HG03457 (cell line): Measurements from ENCODE around the gene ZBTB22.

Source experiments
- ATAC-seq: cut with Tn5 transposase; IDR thresholded peaks from one replicate; pipeline ENCODE4 v1.9.1; 2021; ENCODE audit warnings: moderate number of reproducible peaks; ENCODE audit not compliant: unreplicated experiment

The ZBTB22 gene

DNA sequence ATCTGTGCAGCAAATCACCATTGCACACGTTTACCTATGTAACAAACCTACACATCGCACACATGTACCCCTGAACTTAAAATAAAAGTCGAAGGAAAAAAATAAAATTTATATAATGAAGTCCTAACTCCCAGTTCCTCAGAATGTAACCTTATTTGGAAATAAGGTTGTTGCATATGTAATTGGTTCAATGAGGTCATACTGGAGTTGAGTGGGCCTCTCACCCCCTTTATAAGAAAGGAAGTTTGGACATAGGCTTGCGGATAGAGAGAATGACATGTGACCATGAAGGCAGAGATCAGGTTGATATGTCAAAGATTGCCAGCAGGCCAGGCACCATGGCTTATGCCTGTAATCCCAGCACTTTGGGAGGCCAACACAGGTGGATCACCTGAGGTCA is 16.1 kb upstream of the ZBTB22 start:
- ATAC-seq = no peak

DNA sequence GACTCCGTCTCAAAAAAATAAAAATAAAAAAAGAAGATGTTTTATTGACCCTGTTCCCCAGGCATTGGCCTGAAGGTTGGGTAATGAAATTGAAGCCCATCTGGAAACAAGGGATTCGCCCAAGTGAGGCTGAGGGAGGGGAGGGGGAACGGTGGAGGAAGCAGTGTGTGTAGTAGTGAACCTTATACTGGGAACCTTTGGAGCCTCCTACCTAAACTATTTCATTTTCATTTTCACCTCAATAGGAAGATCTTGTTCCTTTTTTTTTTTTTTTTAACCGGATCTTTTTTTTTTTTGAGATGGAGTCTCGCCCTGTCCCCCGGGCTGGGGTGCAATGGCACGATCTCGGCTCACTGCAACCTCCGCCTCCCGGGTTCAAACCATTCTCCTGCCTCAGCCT is 13.2 kb upstream of the ZBTB22 start:
- ATAC-seq = no peak

DNA sequence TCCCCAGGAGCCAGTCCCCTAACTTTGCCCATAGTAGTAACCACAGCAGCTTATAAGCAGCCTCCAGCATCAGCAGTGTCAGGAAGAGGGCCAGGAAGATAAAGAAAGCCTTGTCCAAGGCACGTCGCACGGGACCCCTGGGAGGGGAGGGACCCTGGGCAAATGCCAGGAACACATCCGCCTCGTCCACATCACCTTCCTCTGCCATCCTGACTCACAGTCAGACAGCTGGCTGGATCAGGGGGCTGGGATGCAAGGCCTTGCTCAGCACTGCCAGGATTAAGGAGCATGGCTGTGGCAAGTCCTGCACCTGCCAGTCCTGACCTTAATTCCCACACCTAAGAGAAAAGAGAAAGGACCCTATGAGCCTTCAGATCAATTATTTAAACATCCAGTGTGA is 11.5 kb upstream of the ZBTB22 start:
- ATAC-seq = no peak

DNA sequence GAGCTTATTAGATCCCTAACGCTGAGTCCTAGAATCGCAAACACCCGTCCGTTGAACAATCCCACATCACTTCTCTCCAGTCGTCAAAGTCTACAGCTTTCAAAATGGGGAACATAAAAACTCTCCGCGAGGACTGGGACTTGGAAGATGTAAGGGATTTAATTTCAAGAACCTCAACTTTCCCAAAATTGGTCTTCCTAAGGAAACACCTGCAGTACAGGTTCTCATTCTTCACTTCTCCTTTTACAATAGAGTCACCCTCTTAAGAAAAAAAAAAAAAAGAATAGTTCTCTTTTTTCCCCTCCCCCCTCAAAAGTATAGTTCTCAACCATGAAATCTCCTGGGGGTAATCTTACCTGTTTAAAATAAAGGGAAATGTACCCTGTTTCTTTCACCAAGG is 6.6 kb upstream of the ZBTB22 start:
- no peak for ATAC-seq

DNA sequence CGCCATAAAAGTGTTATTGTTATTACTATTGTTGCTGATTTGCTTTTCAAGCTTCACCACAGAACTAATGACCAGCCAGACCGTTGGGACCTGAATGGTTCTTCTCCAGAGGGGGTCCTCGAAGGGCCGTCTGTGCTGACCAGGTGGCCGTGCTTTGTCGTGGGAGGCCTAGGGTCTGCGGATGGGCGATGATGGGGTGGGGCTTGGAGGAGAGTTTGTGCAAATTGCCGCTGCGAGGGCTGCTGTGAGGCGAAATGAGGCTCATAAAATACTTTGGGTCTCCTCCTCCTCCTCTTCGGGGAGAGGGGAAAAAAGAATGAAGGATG is 6.0 kb upstream of the ZBTB22 start:
- ATAC-seq = no peak

DNA sequence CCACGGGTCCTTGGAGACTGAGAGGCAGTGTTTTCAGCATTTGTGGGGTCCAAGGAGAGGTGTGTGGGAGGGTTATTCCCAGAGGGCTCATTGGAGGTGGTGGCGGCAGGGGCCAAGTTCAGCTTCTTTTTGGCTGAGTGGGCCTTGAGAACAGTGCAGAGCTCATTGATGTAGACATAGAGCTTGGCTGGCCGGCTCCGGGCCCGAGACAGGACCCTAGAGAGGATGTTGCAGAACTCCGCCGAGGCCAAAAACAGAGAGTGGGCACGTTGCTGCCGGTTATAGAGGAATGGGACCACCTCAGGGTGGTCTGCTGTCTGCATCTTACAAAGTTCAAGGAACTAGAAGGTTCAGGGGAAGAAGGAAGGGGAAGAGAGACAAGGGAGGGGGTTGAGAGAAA is 3.7 kb upstream of the ZBTB22 start:
- ATAC-seq = no peak

DNA sequence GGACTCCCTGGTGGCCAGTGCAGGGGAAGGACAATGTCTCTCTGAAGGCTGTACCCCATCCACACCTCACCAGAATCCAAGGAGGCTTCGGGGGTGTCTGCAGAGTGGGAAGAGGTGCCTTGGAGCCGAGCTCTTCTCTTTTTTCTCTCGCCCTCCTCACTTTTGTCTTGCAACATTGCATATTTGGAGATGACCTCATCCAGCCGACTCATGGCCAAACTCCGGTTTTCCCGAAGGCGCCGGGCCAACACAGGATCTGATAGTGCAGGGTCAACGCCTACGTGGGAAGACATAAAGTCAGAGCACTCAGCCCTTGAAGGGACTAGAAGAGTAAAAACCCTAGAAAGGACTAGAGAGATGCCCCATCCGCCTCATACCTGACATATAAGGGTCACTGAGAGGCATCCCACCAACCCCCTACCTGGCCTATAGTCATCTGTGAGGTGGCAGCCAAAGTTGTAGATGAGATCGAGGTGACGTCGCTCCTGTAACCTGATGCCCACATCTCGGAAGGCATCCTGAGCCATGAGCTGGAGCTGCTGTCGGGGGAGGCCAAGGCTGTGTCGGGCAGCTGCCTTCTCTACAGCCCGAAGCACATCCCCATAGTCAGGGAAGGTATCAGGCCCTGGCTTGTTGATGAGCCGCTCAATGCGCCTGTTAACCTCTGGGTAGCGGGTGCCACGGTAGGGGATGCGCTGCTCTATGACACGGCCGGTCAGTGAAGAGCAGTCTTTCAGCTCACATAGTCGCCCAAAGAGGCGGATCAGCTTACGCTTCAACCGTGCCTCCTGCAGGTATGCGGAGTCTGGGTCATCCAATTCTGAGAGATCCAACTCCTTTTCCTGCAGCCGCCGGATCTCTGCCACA is 3.0 kb upstream of the ZBTB22 start:
- no peak for ATAC-seq

DNA sequence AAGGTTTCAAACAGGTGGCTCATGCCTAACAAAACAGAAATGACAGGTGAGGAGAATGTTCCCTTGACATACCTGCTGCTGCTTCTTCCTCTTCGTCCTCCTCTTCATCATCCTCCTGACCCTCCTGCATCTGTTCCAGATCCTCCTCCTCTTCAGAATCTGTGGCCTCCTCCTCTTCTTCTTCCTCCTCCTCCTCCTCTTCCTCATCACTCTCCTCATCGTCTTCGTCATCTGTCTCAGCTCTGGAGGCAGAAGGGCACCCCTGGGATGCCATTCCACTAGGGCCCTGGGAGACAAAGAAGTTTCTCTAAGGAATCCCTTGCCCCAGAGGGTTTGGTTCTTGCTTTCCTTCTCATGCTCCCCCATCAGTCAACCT is 2.4 kb upstream of the ZBTB22 start:
- ATAC-seq = no peak

DNA sequence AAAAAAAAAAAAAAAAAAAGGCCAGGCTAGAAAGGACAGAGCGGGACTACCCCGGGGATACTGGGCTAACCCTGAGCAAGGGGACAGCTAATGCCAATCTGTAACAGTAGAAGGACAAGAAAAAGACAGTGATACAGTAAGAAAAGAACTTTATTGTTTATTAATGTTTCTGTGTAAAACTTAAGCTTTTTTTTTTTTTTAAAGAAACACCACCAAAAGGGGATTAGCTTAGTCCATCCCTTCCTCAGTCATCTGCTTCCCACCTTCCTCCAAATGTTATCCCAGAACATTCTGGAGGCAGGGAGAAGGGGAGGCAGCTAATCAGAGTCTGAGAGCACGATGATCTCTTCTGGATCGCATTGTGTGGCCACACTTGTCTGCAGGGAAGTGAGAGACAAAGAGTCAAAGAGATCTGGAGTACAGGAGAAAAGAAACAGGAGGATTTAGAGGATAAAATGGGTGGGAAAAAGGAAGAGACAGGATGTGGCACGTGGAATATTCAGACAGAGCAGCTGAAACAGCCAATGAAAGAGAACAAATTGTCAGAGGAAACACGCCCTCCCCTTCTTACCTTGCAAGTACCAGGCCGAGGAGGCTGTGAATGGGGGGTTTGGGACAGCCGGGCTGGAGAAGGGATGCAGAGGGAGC is 1.0 kb upstream of the ZBTB22 start:
- no peak for ATAC-seq

DNA sequence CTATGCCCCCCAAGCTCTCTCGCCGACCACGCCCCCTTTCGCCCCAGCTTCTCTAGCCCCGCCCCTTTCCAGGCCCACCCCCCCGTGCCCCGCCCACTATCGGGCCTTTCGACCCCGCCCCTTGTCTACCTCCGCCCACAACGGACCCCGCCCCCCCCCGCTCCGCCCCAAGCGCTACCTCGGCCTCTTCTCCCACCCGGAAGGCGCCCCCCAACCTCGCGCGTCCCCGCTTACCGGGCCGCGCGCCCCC is 200 bp downstream of the ZBTB22 start:
- ATAC-seq = no peak

DNA sequence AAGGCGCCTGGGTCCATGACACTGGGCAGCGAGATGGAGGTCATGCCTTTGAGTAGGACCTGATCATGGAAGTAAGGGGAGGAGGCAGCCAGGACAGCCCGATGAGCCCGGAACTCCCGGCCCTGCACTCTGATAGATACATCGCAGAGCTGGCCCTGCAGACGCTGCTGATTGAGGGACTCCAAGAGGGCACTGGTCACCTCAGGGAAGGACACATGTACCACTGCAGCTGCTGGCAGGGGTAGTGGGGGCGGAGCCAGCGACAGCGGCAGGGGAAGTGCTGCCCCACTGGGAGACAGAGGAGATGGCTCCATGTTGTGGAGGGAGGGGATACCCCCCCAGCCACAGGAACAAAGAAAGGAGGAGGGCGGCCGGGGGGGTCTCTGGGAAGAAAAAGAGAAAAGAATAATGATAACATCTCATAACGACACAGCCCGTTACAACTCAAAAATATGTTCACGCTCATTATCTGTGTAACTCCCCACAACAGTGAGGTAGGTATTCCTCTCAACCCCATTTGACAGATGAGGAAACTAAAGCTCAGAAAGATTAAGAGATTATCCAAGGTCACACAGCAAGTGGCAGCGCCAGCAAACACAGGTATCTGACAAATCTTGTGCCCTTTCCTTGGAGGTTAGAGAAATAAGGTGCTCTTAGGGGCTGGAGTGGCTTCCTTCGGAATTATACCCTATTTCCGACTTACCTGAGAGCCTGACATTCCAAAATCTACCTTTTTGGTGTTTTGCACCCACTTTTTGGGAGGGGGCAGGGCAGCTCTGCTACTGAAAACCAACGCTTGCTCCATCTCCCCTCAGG is 733 bp downstream of the ZBTB22 start:
- ATAC-seq = no peak

DNA sequence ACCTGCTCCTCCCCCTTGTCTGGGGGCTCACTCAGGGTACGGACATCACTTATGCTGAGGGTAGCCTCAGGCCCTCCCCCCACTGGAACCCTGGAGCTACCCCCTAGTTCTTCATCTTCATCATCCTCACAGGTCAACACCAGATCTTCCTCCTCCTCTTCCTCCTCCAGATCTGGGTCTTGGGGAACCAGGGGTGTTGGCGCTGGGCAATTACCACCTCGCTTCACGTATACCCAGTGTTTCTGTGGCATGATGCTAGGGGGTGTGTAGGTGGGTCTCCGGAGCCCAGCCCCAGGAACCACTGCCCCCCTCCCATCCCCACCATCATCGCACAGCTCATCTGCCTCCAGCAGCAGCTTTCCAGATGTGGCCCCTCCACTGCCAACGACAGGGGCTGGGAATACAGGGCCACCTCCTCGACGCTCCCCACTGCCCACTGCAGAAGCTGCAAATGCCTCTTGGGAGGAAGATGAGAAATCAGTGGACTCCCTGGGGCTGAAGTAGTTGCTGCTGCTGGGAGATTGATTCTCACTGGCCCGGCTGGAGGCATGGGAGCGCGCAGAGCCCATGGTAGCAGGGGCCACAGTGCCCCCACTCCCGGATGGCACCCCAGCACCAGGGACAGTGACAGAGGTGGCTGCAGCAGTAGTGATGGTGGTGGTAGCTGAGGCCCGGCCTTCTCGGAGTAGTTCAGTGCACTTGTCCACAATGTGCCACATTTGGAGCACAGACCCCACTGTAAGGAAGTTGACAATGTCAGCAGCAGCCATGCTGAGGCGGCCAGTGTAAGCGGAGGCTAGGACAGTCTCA is 1.5 kb downstream of the ZBTB22 start:
- no peak for ATAC-seq

DNA sequence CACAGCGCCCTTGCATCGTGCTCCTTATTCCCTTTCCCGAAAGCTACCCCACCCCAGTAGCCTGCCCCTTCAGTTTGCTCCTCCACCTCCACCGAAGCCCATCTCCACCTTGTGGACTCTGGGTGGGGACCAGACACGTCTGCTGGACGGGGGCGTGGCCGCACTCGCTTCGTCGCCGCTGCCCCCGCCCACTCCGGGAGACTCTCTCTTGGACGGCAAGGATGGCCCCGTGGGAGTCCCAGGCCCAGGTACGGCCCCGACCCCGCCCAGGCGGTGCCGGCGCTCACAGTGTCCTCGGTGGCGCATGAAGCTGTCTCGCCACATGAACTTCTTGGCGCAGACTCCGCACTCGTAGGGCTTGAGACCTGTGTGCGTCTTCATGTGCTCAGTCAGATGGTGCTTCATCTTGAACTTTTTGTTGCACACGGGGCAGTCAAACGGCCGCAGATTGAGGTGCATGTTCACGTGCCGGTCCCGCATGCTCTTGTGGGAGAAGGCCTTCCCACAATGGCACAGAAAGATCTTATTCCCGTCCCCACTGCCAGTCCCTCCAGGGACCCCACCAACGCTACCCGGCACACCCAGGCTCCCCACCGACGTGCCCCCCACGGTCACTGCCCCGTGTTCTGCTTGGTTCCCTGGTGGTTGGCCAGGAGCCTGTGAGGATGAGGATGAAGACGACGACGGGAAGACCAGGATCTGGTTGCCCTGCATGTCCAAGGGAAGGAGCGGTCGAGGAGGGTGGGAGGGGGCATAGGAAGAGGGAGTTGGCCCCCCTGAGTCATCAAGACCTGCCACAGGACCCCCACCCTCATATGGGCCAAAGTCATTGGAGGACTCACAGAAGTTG is 2.4 kb downstream of the ZBTB22 start:
- no peak for ATAC-seq

DNA sequence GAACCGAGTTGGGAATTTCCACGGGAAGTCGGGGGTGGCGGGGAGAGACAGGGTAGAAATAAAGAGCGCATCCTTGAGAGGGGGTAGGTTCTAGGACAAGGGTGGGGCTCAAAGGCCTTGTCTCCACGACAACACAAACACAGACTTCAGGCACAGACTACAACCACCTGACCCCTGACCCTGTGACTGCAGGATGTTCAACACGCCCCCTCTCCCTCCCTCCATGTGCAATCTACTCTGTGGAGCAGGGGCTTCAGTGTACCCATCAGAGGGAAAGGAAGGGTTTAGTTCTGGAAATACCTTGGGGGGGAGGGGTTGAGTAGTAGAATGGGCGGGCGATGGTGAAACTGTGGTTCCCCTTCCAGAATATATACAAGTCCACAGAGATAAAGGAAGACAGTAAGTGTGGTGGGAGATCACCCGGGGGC is 3.0 kb downstream of the ZBTB22 start:
- ATAC-seq = no peak

DNA sequence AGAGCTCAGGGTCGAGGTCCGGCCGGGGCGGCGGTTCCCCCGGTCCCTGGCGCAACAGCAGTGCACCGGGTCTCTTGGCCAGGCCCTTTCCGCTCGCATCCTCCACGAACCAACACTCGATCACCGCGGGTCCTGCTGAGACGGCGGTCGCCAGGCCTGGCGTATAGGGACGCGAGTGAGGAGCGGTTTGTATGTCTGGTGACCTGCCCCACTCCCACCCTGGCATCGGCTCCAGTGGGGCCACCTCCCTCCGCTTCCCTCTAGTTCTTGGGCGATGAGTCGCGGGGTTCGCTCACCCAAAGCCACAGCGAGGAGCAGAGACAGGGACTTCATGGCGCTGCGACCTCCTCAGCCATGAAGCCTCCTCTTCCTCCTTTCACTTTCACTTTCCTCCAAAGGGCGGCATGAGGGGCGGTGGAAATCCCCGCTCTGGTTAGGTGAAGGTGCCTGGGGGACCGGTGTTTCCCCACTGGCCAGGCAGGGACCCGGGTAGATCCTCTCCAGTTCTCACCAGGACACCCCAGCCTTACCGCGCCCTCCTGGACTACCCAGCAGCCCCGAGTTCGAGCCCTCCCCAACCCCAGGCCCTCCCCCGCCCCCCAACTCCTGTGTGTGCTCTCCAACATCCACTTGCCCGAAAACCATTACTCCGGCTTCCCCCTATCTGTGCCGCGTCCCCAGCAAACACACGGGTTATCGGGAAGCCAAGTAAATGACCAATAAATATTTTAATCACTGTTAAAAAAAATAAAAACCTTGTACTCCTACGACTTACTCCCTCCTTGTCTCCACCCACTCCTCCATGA is 3.6 kb downstream of the ZBTB22 start, which contains the start of gene TAPBP:
TSS of gene TAPBP (minus strand) at position 370 of the 806 bp plus-strand sequence. CDS start at position 333, 37 bp downstream.
- peak; percentile 25 for ATAC-seq

DNA sequence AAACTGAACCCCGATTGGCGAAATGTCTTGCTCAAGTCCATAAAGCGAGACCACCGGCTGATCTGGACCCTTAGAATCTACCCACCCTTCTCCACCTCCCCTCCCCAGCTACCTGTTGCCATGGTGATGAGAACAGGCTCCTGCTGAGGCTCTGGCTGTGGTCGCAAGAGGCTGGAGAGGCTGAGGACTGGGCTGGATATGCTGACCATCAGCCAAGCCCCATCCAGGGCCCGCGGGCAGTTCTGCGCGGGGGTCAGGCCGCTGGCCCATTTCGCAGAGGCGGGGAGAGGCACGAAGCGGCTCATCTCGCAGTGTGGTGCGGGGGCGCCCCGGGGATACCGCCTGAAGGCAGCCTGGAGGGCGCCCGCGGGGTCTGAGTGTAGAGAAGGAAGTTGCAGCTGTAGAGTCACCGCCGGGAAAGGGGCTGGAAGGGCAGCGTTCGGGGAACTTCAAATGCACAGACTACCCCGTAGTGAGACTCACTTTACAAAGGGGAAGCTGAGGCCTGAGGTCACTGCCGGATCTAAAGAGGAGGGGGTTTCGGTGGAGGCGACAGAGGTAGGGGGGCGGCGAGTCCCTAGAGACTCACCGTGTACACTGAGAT is 4.3 kb downstream of the ZBTB22 start:
- no peak for ATAC-seq

DNA sequence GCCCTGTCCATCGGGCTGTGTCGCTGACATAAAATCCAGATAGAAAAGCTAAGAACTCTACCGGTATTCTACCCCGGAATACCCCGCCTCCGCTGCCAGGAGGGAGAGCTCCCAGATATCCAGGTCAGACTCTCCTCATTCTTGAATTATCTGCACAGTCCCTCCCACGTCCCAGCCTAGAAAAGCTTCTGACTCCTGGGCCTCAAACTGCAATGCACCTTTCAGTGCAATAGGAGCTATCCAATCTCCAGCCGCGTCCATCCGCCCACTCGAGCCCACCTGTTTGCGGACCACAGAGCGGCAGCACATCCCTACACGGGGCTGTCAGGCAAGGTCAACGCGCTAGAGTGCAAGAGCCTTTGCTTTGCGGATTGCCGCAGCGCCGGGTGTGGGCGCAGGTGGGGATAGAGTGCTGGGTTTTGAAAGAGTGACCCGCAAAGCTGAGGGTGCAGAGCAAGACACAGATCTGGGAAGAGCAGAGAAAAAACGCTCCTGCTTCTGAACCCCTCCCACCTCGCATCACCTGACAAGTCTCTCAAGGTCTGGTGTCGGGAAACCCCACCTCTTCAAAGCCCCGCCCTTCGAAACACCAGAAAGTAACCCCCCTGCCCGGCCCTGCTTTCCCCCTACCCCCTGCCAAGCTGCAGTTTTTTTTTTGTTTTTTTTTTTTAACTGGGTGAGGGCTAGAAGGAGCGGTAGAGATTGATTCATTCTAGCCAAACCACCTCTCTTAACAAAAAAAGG is 5.0 kb downstream of the ZBTB22 start:
- ATAC-seq = no peak

DNA sequence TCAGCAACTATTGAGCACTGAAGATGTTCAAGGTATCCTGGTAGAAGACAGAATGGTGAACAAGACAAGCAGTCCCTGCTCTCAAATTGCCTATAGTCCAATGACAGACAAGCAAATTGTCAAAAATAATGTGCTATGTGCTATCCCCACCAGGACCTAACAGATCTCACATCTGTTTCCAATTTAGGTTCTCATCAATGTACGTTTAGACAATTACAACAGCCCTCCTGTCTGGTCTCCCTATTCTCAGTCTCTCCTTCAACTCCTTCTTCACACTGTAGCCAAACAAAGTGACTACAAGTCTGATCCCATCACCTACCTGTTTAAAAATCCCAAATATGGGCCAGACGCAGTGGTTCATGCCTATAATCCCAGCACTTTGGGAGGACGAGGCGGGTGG is 11.2 kb downstream of the ZBTB22 start:
- no peak for ATAC-seq
